Right hindlimb (tissue), 1 donor: ENCODE data around the gene FGGY.
"Not testable (repeated sequence)": the region's sequence is repeated elsewhere in the genome, so short reads cannot be mapped to it uniquely, and the experiment has no call there.

Source experiments
- DNase-seq: peaks from one replicate; pipeline ENCODE4 v3.0.0-alpha.2; 2018

The FGGY gene

DNA sequence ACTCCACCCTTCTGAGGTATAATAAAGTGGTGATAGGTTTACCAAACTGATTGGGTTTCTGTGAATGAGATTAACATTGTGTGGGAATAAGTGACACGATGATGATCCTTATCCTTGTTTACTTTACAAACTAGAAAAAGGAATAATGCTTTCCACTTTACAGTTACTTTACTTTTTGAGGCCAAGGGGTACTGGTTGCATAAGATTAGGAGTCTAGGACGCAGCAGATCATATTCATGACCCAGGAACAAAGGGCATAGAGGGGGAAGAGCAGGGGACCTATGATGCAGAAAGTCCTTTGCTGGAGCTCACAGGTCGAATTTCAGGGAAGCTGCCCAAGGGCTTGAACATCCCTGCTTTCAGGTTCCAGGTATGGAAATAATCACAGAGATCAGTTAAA lies 20.4 kb downstream of the FGGY start:
- DNase-seq: no peak

GRCh38 chr1:59317780-59318179 lies 20.9 kb downstream of the FGGY start:
- DNase-seq: no peak

DNA sequence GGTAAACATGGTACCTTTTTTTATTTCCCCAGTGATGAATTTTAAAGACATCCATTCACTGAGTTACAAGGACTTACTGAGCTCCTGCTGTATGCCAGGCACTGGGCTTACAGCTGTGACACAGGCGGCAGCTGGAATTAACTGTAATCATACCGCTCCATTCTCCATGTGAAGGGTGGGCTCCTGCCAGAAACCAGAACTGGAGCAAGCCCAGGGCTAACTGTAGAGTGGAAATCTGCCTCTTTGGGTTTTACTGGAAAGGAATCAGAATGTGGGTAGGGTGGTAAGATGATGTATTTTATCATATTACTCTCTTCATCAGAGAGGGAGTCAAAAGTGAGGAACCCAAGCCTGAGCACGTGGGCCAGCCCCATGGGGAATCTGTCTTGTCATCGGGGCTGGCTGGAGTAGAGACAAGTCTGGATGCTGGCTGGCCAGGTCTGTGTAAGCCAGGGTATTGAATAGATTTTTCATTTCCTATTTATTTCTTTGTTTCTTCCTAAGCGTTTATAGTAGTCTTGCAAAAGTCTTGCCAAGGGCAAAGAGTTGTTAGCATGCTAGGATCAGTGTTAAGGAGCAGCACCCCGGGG lies 21.5 kb downstream of the FGGY start:
- peak; percentile 59 for DNase-seq

GRCh38 chr1:59322394-59322793 lies 25.5 kb downstream of the FGGY start:
- DNase-seq: no peak

GRCh38 chr1:59322814-59323213 lies 25.9 kb downstream of the FGGY start:
- no peak for DNase-seq

DNA sequence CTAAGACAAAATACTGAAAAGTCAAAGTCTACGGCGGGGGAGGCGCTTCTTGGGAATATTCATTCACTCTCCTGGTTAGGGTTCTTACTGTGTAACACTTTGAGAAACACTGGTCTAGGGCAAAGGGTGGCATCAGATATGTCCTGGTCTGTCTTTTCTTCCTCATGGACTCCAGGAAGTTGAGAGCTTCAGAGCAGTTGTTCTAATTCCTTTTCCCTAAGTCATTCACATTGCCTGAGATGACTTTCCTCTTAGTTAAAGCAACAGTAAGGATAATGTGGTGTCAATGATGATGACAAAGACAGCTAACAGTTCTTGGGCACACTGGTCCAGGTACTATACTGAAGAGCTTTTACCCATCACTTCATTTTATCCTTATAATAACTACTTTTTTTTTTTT lies 27.0 kb downstream of the FGGY start:
- DNase-seq: no peak

DNA sequence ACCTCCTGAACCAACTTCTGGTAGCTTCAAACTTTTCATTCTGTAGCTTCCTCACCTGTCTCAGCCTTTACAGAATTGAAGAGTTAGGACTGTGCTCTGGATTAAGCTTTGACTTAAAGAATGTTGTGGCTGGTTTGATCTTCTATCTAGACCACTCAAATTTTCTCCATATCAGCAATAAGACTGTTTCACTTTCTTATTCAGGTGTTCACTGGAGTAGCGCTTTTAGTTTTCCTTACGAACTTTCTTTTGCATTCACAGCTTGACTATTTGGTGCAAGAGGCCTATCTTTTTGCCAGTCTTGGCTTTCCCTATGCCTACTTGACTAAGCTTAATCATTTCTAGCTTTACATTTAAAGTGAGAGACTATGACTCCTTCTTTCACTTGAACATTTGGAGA lies 31.5 kb downstream of the FGGY start:
- no peak for DNase-seq

DNA sequence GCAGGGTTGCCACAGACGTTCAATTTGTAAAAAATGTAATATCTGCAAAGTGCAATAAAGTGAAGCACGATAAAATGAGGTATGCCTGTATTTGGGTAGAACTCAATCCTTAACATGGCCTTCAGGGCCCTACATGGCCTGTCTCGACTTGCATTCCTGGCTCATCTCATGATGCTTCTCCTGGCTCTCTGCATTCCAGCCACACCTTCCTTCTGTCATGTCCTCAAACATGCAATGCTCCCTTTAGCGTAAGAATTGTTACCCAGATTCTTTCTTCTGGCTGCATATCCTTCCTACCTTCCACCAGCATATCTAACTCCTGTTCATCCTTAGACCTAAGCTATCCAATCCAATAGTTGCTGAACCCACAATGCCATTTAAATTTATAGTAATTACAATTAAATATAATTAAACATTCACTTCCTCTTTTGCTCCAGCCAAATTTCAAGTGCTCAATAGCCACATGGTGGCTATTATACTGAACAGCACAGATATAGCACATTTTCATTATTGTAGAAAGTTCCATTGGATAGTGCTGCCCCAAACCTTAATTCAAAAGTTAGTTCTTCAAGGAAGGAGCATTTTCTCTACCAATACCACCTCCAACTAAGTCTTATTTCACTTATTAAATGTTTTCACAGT lies 32.6 kb downstream of the FGGY start:
- DNase-seq: no peak

DNA sequence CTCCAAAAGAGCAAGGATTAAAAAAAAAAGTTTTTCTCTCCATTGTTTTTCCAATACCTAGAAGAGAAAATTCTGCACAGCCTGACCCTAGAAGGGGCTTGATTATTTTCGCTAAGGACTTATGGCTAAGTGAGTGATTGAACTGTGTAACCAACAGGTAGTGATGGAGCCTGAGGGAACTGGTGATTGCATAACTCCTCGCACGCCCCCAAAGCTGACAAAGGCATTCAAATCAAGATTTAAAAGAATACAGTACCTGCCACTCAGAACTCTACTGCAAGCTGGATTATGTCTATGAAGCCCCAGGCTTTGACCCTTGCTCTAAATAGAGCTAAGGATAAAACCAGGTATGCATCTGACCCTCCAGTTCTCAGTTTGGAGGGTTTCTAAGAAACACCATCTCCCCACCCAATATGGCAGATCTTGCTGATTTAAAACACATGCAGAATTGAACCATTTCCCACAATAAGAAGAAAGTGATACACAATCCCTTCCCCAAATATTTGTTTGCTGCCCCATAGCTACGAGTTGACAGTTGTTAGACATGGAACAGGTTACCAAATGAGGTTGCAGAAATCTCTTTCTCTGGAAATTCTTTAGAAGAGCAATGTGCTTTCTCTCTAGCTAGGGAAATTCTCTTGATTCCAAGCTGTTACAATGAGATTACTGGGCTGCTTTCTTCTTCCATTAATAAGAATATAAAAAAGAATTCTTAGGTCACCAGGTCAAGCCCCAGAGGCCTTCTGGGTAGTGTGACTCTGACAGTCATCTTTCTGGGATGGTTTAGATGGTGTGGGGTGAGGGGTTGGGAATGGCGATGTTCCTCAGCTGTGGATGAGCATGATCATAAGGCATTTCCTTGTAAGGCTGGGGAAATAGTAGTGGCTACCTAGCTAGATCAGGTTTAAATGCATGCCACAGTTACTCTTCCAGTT lies 35.1 kb downstream of the FGGY start:
- DNase-seq: no peak

GRCh38 chr1:59332983-59333382 lies 36.1 kb downstream of the FGGY start:
- DNase-seq: no peak

DNA sequence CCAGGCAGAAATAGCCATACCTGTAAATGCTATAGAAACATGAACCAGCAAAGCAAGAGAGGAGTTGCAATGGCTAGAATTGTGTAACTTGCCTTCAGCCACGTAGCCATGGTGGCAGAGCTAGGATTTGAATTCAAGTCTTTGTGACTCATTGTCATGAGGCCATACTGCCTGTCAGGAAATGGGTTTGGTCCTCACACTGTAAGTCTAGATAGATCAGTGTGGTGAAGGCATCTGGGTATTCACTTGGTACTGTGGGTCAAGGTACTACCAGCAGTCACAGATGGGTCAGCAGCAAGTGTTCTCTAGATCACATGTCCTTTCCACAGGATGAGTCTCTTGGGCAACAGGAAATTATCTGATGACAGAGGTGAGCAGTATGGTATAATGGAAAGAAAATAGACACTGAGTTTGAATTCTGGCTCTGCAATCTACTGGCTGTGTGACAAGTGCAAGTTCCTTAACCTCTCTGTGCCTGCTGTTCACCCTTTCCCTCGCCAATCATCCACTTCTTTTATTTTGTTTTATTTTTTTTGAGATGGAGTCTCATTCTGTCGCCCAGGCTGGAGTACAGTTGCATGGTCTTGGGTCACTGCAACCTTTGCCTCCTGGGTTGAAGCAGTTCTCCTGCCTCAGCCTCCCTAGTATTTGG lies 36.9 kb downstream of the FGGY start:
- DNase-seq: no peak

- no peak for DNase-seq
These were observed 43.8 kb downstream of the FGGY start for GRCh38 chr1:59340411-59341307.

GRCh38 chr1:59342801-59343575 lies 46.1 kb downstream of the FGGY start:
- no peak for DNase-seq

GRCh38 chr1:59343576-59343840 lies 46.6 kb downstream of the FGGY start:
- DNase-seq: no peak

- no peak for DNase-seq
These were observed 48.3 kb downstream of the FGGY start for GRCh38 chr1:59345221-59345620.

DNA sequence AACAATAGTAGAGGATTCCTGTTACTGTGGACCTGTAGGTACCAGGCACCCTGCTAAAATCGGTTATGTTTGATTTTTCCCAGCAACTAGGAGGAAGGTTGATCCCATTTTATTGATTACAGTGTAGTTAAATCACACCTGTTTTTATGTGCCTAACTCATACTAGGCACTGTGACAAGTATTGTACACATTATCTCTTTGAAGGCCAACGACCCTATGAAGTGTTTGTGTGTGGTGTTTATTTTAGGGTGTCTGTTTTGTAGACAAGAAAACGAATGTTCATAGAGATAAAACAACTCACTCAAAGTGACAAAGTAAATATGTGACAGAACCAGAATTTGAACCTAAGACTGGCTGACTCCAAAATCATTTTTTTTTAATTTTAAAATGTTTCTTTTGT lies 49.5 kb downstream of the FGGY start:
- DNase-seq: no peak

GRCh38 chr1:59349101-59349500 lies 52.2 kb downstream of the FGGY start:
- no peak for DNase-seq

- DNase-seq: no peak
These were observed 53.6 kb downstream of the FGGY start for GRCh38 chr1:59350521-59350920.

- no peak for DNase-seq
These were observed 55.2 kb downstream of the FGGY start for GRCh38 chr1:59352065-59352464.

GRCh38 chr1:59353453-59353852 lies 56.6 kb downstream of the FGGY start:
- no peak for DNase-seq

GRCh38 chr1:59354239-59354638 lies 57.3 kb downstream of the FGGY start:
- DNase-seq: not testable (repeated sequence)
